Measurements from ENCODE around the gene ZFP36L1.

DNA sequence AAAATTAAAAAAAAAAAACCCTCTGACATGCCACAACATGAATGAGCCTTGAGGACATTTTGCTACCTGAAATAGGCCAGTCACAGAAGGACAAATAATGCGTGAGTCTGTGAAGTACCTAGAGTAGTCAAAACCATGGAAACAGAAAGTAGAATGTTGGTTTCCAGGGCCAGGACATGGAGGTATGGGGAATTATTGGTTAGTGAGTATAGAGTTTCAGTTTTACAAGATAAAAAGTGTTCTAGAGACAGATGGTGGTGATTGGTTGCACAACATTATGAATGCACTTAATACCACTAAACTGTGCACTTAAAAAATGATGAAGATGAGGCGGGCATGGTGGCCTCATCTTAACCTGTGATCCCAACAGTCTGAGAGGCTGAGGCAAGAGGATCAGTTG, 47.6 kb upstream of the ZFP36L1 start:
- TF ChIP-seq, protein P1, sequence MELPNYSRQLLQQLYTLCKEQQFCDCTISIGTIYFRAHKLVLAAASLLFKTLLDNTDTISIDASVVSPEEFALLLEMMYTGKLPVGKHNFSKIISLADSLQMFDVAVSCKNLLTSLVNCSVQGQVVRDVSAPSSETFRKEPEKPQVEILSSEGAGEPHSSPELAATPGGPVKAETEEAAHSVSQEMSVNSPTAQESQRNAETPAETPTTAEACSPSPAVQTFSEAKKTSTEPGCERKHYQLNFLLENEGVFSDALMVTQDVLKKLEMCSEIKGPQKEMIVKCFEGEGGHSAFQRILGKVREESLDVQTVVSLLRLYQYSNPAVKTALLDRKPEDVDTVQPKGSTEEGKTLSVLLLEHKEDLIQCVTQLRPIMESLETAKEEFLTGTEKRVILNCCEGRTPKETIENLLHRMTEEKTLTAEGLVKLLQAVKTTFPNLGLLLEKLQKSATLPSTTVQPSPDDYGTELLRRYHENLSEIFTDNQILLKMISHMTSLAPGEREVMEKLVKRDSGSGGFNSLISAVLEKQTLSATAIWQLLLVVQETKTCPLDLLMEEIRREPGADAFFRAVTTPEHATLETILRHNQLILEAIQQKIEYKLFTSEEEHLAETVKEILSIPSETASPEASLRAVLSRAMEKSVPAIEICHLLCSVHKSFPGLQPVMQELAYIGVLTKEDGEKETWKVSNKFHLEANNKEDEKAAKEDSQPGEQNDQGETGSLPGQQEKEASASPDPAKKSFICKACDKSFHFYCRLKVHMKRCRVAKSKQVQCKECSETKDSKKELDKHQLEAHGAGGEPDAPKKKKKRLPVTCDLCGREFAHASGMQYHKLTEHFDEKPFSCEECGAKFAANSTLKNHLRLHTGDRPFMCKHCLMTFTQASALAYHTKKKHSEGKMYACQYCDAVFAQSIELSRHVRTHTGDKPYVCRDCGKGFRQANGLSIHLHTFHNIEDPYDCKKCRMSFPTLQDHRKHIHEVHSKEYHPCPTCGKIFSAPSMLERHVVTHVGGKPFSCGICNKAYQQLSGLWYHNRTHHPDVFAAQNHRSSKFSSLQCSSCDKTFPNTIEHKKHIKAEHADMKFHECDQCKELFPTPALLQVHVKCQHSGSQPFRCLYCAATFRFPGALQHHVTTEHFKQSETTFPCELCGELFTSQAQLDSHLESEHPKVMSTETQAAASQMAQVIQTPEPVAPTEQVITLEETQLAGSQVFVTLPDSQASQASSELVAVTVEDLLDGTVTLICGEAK (IDR thresholded peaks at IDR 0.05; ENCODE audit: borderline replicate concordance) = no peak
- TF ChIP-seq NFYA (IDR thresholded peaks at IDR 0.05; ENCODE audit: borderline replicate concordance, low read depth, low read length) = no peak
- TF ChIP-seq MTA2 (IDR thresholded peaks at IDR 0.05; ENCODE audit: low read depth) = no peak
- TF ChIP-seq BHLHE40 (IDR thresholded peaks at IDR 0.05; ENCODE audit: borderline replicate concordance in 1 of 2, low read depth in 2 of 2, low read length in 1 of 2) = no peak
- no peak for TF ChIP-seq NR2C2 (IDR thresholded peaks at IDR 0.05; ENCODE audit: borderline replicate concordance, control insufficient read depth, insufficient read length, low read depth)
- no peak for TF ChIP-seq EZH2 (IDR thresholded peaks at IDR 0.05; ENCODE audit: borderline replicate concordance, control insufficient read depth, low read depth, low read length)

All from GM12878 (cell line).